Neural cell (in vitro differentiated cells): ENCODE data around the gene MCAM.

Source experiments
- CTCF ChIP-seq: fragments of 450-650 bp; IDR thresholded peaks from 2 replicates; pipeline ENCODE4 v1.5.1; 2014; ENCODE audit warnings: antibody characterized with exemption, mild to moderate bottlenecking, moderate library complexity; ENCODE audit not compliant: poor library complexity, severe bottlenecking
- MXI1 ChIP-seq: fragments of 450-650 bp; conservative IDR thresholded peaks from 2 replicates; pipeline ENCODE4 v1.6.1; 2014; ENCODE audit warnings: antibody characterized with exemption, mild to moderate bottlenecking; ENCODE audit not compliant: poor library complexity, severe bottlenecking
- POLR2AphosphoS5 ChIP-seq: IDR thresholded peaks from 2 replicates; pipeline ENCODE4 v1.6.1; 2012
- REST ChIP-seq: IDR thresholded peaks from 2 replicates; pipeline ENCODE4 v1.6.1; 2012; ENCODE audit warnings: borderline replicate concordance

- TF ChIP-seq POLR2AphosphoS5 (no peak), REST (no peak), MXI1 (no peak), CTCF (no peak)
Observed at GRCh38 chr11:119330237-119330636, 13.3 kb upstream of the MCAM start.
